K562 (cell line): Measurements from ENCODE around the gene PXN. TPM values are rescaled to one million over a fixed set of nuclear protein-coding genes. Genes with fewer than 3 reads are reported as not detected.
A peak's percentile ranks its signal among the peaks of the same experiment; 100 is the strongest.

Experiments used
- CCNT2 ChIP-seq: IDR thresholded peaks from 2 replicates; pipeline ENCODE4 v1.6.1; 2011; ENCODE audit warnings: borderline replicate concordance, low read depth, mild to moderate bottlenecking, moderate library complexity, mixed read lengths, low read length; ENCODE audit not compliant: insufficient read length; ENCODE audit errors: extremely low read depth
- CLOCK ChIP-seq: fragments of 250-450 bp; sonication (Bioruptor Pico); IDR thresholded peaks from 2 replicates; pipeline ENCODE4 v1.4.0; 2020; ENCODE audit warnings: mild to moderate bottlenecking, moderate library complexity, borderline replicate concordance
- CREM ChIP-seq: IDR thresholded peaks from 2 replicates; pipeline ENCODE4 v1.6.1; 2014; ENCODE audit warnings: antibody characterized with exemption, low read depth
- CTCF ChIP-seq, 3 experiments: IDR thresholded peaks in 2 of 3; conservative IDR thresholded peaks in 1 of 3; 2 replicates each; pipeline ENCODE4 v1.5.1; 2011 to 2012; ENCODE audit warnings: low read length in 3 of 3, mild to moderate bottlenecking in 3 of 3, control low read depth in 2 of 3, improper control_type of control experiment in 1 of 3, inconsistent platforms in 1 of 3, low read depth in 1 of 3, mixed read lengths in 1 of 3, moderate library complexity in 1 of 3; ENCODE audit not compliant: insufficient read depth in 2 of 3
- E2F4 ChIP-seq: sonication (generic); formaldehyde crosslinking; IDR thresholded peaks from 2 replicates; pipeline ENCODE4 v1.8.0; 2022; ENCODE audit warnings: mild to moderate bottlenecking, low read depth, missing genetic modification reagents
- ELK3 ChIP-seq: fragments of 450-650 bp; formaldehyde crosslinking; IDR thresholded peaks from 2 replicates; pipeline ENCODE4 v1.4.0; 2020; ENCODE audit warnings: mild to moderate bottlenecking
- JUN ChIP-seq, 2 experiments: sonication (generic) in 1 of 2; formaldehyde crosslinking in 1 of 2; IDR thresholded peaks; 2 replicates each; pipeline versions ENCODE4 v1.6.1 to v1.8.0; 2012 to 2022; ENCODE audit warnings: borderline replicate concordance in 2 of 2, mild to moderate bottlenecking in 2 of 2, improper control_type of control experiment in 1 of 2, low read depth in 1 of 2, low read length in 1 of 2, missing genetic modification reagents in 1 of 2
- NONO ChIP-seq, 2 experiments: fragments of 200-400 bp in 1 of 2; fragments of 450-650 bp in 1 of 2; formaldehyde crosslinking in 1 of 2; IDR thresholded peaks; 2 replicates each; pipeline ENCODE4 v1.6.1; 2017; ENCODE audit warnings: low read depth in 2 of 2, mild to moderate bottlenecking in 2 of 2, moderate library complexity in 2 of 2, low read length in 1 of 2
- PHF8 ChIP-seq: fragments of 200-600 bp; sonication (generic); IDR thresholded peaks from 2 replicates; pipeline ENCODE4 v1.6.1; 2012; ENCODE audit warnings: mixed run types, mild to moderate bottlenecking, inconsistent platforms, low read length, moderate library complexity, borderline replicate concordance
- RFX5 ChIP-seq: IDR thresholded peaks from 2 replicates; pipeline ENCODE4 v1.6.1; 2011; ENCODE audit warnings: low read depth, mild to moderate bottlenecking, improper control_type of control experiment, low read length
- SPI1 ChIP-seq: IDR thresholded peaks from 2 replicates; pipeline ENCODE4 v1.6.1; 2011; ENCODE audit warnings: low read depth, low read length, control low read depth, borderline replicate concordance
- VEZF1 ChIP-seq: fragments of 200-800 bp; sonication (Bioruptor generic); IDR thresholded peaks from 2 replicates; pipeline ENCODE4 v1.6.1; 2017; ENCODE audit warnings: missing genetic modification characterization, missing compliant biosample characterization
- ZC3H11A ChIP-seq: IDR thresholded peaks from 2 replicates; pipeline ENCODE4 v1.6.1; 2012; ENCODE audit warnings: low read depth, low read length, improper control_type of control experiment
- ZFP91 ChIP-seq: sonication (generic); formaldehyde crosslinking; IDR thresholded peaks from 2 replicates; pipeline ENCODE4 v1.8.0; 2022; ENCODE audit warnings: mild to moderate bottlenecking, missing genetic modification reagents
- ZNF282 ChIP-seq: sonication (generic); formaldehyde crosslinking; IDR thresholded peaks from 2 replicates; pipeline ENCODE4 v1.8.1; 2023; ENCODE audit warnings: missing genetic modification reagents
- polyA plus RNA-seq, 8 experiments: library from polyadenylated mRNA; depleted of rRNA in 4 of 8; stranded (reverse) in 5 of 8; unstranded in 3 of 8; fragments of >200 nt; fragmentation: Nextera tagmentation in 2 of 8; fragmentation: Illumina TruSeq in 1 of 8; extraction: Ambion mirVana in 2 of 8; extraction: Trizol in 1 of 8; gene quantifications; 2 replicates each; pipeline versions ENCODE4 v1.2.1 to v1.2.3, GENCODE V29; 2011 to 2014; ENCODE audit warnings: inconsistent platforms in 1 of 8, missing spikeins in 1 of 8
- total RNA-seq, 7 experiments: library from RNA; depleted of rRNA in 6 of 7; stranded (reverse); fragments of >200 nt in 6 of 7; fragmentation: Illumina TruSeq in 2 of 7; extraction: Trizol in 2 of 7; gene quantifications; 2 replicates each; pipeline versions ENCODE4 v1.2.1 to v1.2.3, GENCODE V29; 2011 to 2021; ENCODE audit warnings: low replicate concordance in 1 of 7

The PXN gene
- total and polyA plus RNA-seq, 9 of the 15 experiments (the other 6 are each of a cell fraction or from before 2014, with no cell fraction given): 4.0 to 74.1 (median 18.6) TPM

- no peak for TF ChIP-seq ZFP91
- TF ChIP-seq CTCF (IDR thresholded peaks at IDR 0.05 in 2 of 3, conservative IDR thresholded peaks at IDR 0.05 in 1 of 3; ENCODE audit: insufficient read depth in 2 of 3, low read depth in 1 of 3, low read length in 3 of 3): no peak
- TF ChIP-seq PHF8: no peak; the same call in 1 of the 2 replicates
- no peak for TF ChIP-seq E2F4 (CRISPR knock-in tag)
- TF ChIP-seq ZC3H11A: no peak
- no peak for TF ChIP-seq NONO (IDR thresholded peaks at IDR 0.05; ENCODE audit: low read depth in 2 of 2, low read length in 1 of 2)
- no peak for TF ChIP-seq ZNF282 (CRISPR knock-in tag)
- TF ChIP-seq CLOCK: no peak
- peak; percentile 34 for TF ChIP-seq CCNT2
- TF ChIP-seq CREM: peak; percentile 43; the same call in 1 of the 2 replicates
- TF ChIP-seq SPI1: no peak
- peak; percentile 85 for TF ChIP-seq VEZF1 (CRISPR knock-in tag)
- TF ChIP-seq JUN (IDR thresholded peaks at IDR 0.05; ENCODE audit: borderline replicate concordance, low read depth, low read length): peak; percentile 90
- TF ChIP-seq JUN (CRISPR knock-in tag; IDR thresholded peaks at IDR 0.05; ENCODE audit: borderline replicate concordance): no peak
- TF ChIP-seq RFX5: no peak
- no peak for TF ChIP-seq ELK3 (CRISPR knock-in tag)
Measured at GRCh38 chr12:120230326-120230973, 35.1 kb downstream of the PXN start (continued).
